ENCODE measurements around the gene DCTN4. TPM values are rescaled to one million over a fixed set of nuclear protein-coding genes. Genes with fewer than 3 reads are reported as not detected.
A peak's percentile ranks its signal among the peaks of the same experiment; 100 is the strongest.

Gene DCTN4
- polyA plus RNA-seq, 3 donors, result 14.6 to 34.4 (median 16.3) TPM

DNA sequence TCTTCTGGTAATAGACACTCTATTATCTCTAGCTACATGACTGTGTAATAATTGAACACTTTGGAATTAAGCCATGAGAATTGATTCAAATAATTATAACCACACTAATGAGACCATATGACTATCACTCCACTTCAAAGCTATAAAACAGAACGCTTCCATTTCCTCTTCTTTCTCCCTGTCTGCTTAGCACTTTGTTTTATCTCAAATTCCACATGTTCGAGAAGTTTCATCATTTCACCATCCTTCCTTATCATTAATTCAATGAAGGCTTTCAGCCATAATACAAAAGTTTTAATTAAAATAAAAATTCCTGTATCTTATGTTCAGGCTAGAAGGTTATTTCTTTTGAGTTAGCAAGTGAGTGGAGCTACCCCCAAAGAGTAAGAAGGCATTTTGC lies 7.4 kb upstream of the DCTN4 start:
- Mint-ChIP-seq H3K9me3 (no peaks in the 10 kb centered on the region), H3K27me3 (ENCODE audit: low read depth in 3 of 3) (peaks cover 0 to 1% (median 0%) of the 10 kb centered on the region in 3 donors), H3K27ac (peak overlapping the region; percentile 77 to 99 (median 97)), H3K4me1 (peaks cover 70% of the 10 kb centered on the region), H3K36me3 (peaks cover 0 to 3% of the 10 kb centered on the region in 2 donors), H3K4me3 (no peak overlapping the region)
- peaks cover 65 to 72% of the 10 kb centered on the region in 2 donors for H3K4me1 ChIP-seq (ENCODE audit: control insufficient read depth in 1 of 2, insufficient read depth in 2 of 2, low read length in 2 of 2)
- no CpG with 5 or more reads among the region's 2 CpGs for WGBS (ENCODE audit: insufficient coverage)
- intact Hi-C loops (cut with micrococcal nuclease), result loop anchor here (10.0 kb wide), 2 partner anchors 291 to 701 kb away; no protein-coding TSS in a partner anchor
- H3K9ac ChIP-seq (ENCODE audit: insufficient read depth, low read length, poor library complexity, severe bottlenecking), result no peak overlapping the region
- H3K4me3 ChIP-seq (replicated peaks in 1 of 3; ENCODE audit: low read depth in 2 of 3, low read length in 3 of 3), result peak overlapping the region in 1 of 3 experiments; percentile 55
- no peaks in the 10 kb centered on the region for H3K9me3 ChIP-seq (replicated peaks in 1 of 2; ENCODE audit: control insufficient read depth in 1 of 2, insufficient read depth in 1 of 2, low read length in 2 of 2)
- H3K27me3 ChIP-seq (ENCODE audit: control insufficient read depth in 2 of 2, insufficient read depth in 2 of 2, low read length in 2 of 2), result no peaks in the 10 kb centered on the region
- no peak overlapping the region for H3K4me2 ChIP-seq (replicated peaks; ENCODE audit: extremely low read depth, low read length, poor library complexity, severe bottlenecking)
- no peaks in the 10 kb centered on the region for H3K36me3 ChIP-seq (replicated peaks in 1 of 2; ENCODE audit: control insufficient read depth in 1 of 2, insufficient read depth in 2 of 2, low read length in 2 of 2)
- H2AFZ ChIP-seq (ENCODE audit: insufficient read depth, low read depth, low read length, poor library complexity, severe bottlenecking), result peak overlapping the region; percentile 38
- H4K20me1 ChIP-seq (ENCODE audit: insufficient read depth, low read length), result no peaks in the 10 kb centered on the region
- H3K27ac ChIP-seq (ENCODE audit: low read depth in 1 of 2, low read length in 2 of 2), result peak overlapping the region in 1 of 2 donors; percentile 95
- DNase-seq, result peak in 1 of 3 donors; percentile 4
- H3K79me2 ChIP-seq (ENCODE audit: insufficient read depth, low read length), result peaks cover 4% of the 10 kb centered on the region
- no peak for TF ChIP-seq CTCF (IDR thresholded peaks at IDR 0.05)

DNA sequence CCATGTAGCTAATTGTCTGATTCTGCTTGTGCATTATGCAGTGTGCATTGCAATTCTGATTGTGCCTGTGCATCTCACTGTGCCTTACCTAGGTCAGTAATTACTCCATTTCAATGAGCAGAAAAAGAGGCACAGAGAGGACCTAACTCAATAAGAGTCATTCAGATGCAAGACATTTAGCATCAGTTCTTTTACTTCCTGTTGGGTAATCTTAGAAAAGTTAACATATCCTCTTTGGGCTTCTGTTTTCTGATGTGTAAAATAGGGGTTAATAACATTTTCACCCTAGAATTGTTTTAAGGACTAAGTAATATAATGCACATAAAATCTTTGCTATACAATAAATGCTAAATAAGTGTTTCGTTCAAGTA lies 7.0 kb upstream of the DCTN4 start:
- Histone ChIP-seq H3K4me1 (ENCODE audit: control insufficient read depth in 1 of 2, insufficient read depth in 2 of 2, low read length in 2 of 2) (peaks cover 68 to 72% of the 10 kb centered on the region in 2 donors), H3K27me3 (ENCODE audit: control insufficient read depth in 2 of 2, insufficient read depth in 2 of 2, low read length in 2 of 2) (no peaks in the 10 kb centered on the region), H2AFZ (ENCODE audit: insufficient read depth, low read depth, low read length, poor library complexity, severe bottlenecking) (no peak overlapping the region), H3K9me3 (replicated peaks in 1 of 2; ENCODE audit: control insufficient read depth in 1 of 2, insufficient read depth in 1 of 2, low read length in 2 of 2) (no peaks in the 10 kb centered on the region), H3K4me2 (replicated peaks; ENCODE audit: extremely low read depth, low read length, poor library complexity, severe bottlenecking) (peak overlapping the region; percentile 65), H3K4me3 (replicated peaks in 1 of 3; ENCODE audit: low read depth in 2 of 3, low read length in 3 of 3) (peak overlapping the region in 1 of 3 experiments; percentile 55), H3K79me2 (ENCODE audit: insufficient read depth, low read length) (peaks cover 8% of the 10 kb centered on the region), H4K20me1 (ENCODE audit: insufficient read depth, low read length) (no peaks in the 10 kb centered on the region), H3K9ac (ENCODE audit: insufficient read depth, low read length, poor library complexity, severe bottlenecking) (no peak overlapping the region), H3K36me3 (replicated peaks in 1 of 2; ENCODE audit: control insufficient read depth in 1 of 2, insufficient read depth in 2 of 2, low read length in 2 of 2) (no peaks in the 10 kb centered on the region), H3K27ac (ENCODE audit: low read depth in 1 of 2, low read length in 2 of 2) (peak overlapping the region; percentile 86 to 95)
- Mint-ChIP-seq H3K27ac (peak overlapping the region; percentile 89 to 99 (median 98)), H3K4me3 (peak overlapping the region in 1 of 2 donors; percentile 55), H3K4me1 (peaks cover 69% of the 10 kb centered on the region), H3K36me3 (peaks cover 0 to 3% of the 10 kb centered on the region in 2 donors), H3K9me3 (no peaks in the 10 kb centered on the region), H3K27me3 (ENCODE audit: low read depth in 3 of 3) (peaks cover 0 to 1% (median 0%) of the 10 kb centered on the region in 3 donors)
- TF ChIP-seq CTCF (IDR thresholded peaks at IDR 0.05), result no peak
- no CpG with 5 or more reads among the region's 1 CpG for WGBS (ENCODE audit: insufficient coverage)
- intact Hi-C loops (cut with micrococcal nuclease), result loop anchor here (10.0 kb wide), 2 partner anchors 291 to 701 kb away; no protein-coding TSS in a partner anchor
- peak in 2 of 3 donors; percentile 50 to 55 for DNase-seq

Data from CD14-positive monocyte (primary cell).